ENCODE results near the gene LPIN2.

The LPIN2 gene

GRCh38 chr18:2978208-2978607 is 34.7 kb downstream of the LPIN2 start:
- peak overlapping the region; percentile 5 to 24 for H3K4me3 ChIP-seq
- intact Hi-C loops (cut with DNase I; ENCODE audit: low total_unique reads): no loop called here

GRCh38 chr18:2976218-2977132 is 36.5 kb downstream of the LPIN2 start:
- intact Hi-C loops (cut with DNase I; ENCODE audit: low total_unique reads): no loop called here
- Histone ChIP-seq H3K4me3 (no peak overlapping the region), H3K36me3 (no peaks in the 10 kb centered on the region), H3K9me3 (no peaks in the 10 kb centered on the region), H3K4me1 (peaks cover 0 to 100% (median 41%) of the 10 kb centered on the region in 4 donors), H3K27ac (peak overlapping the region; percentile 81 to 85), H3K27me3 (no peaks in the 10 kb centered on the region)
- TF ChIP-seq CTCF (IDR thresholded peaks at IDR 0.05): no peak
- DNase-seq: no peak

More at GRCh38 chr18:2978208-2978607, 34.7 kb downstream of the LPIN2 start:
- Histone ChIP-seq H3K27me3 (no peaks in the 10 kb centered on the region), H3K36me3 (no peaks in the 10 kb centered on the region), H3K4me1 (peaks cover 0 to 100% (median 49%) of the 10 kb centered on the region in 4 donors), H3K9me3 (no peaks in the 10 kb centered on the region), H3K27ac (peak overlapping the region; percentile 81 to 85)
- peak in 1 of 2 experiments; percentile 7 for TF ChIP-seq CTCF (IDR thresholded peaks at IDR 0.05)
- no peak for DNase-seq

GRCh38 chr18:2974731-2975130 is 38.2 kb downstream of the LPIN2 start:
- H3K4me1 ChIP-seq: peaks cover 0 to 100% (median 35%) of the 10 kb centered on the region in 4 donors
- no peaks in the 10 kb centered on the region for H3K9me3 ChIP-seq
- no peak for DNase-seq
- no peak overlapping the region for H3K27ac ChIP-seq
- H3K36me3 ChIP-seq: no peaks in the 10 kb centered on the region
- no peak for TF ChIP-seq CTCF (IDR thresholded peaks at IDR 0.05)
- H3K27me3 ChIP-seq: no peaks in the 10 kb centered on the region
- H3K4me3 ChIP-seq: no peak overlapping the region
- intact Hi-C loops (cut with DNase I; ENCODE audit: low total_unique reads): no loop called here

- Histone ChIP-seq H3K9me3 (no peaks in the 10 kb centered on the region), H3K4me3 (peak overlapping the region; percentile 27 to 29), H3K36me3 (no peaks in the 10 kb centered on the region), H3K4me1 (peaks cover 0 to 96% (median 18%) of the 10 kb centered on the region in 4 donors), H3K27me3 (no peaks in the 10 kb centered on the region), H3K27ac (peak overlapping the region; percentile 63 to 64)
- intact Hi-C loops (cut with DNase I; ENCODE audit: low total_unique reads): no loop called here
- peak in 1 of 2 experiments; percentile 14 for TF ChIP-seq CTCF (IDR thresholded peaks at IDR 0.05)
- DNase-seq: peak in 1 of 2 donors; percentile 66
Measured at GRCh38 chr18:2971741-2972552, 41.0 kb downstream of the LPIN2 start.

- TF ChIP-seq CTCF (IDR thresholded peaks at IDR 0.05): no peak
- H3K27me3 ChIP-seq: no peaks in the 10 kb centered on the region
- DNase-seq: no peak
- peak overlapping the region; percentile 58 to 63 for H3K27ac ChIP-seq
- no peaks in the 10 kb centered on the region for H3K9me3 ChIP-seq
- intact Hi-C loops (cut with DNase I; ENCODE audit: low total_unique reads): no loop called here
- H3K4me1 ChIP-seq: peaks cover 0 to 87% (median 18%) of the 10 kb centered on the region in 4 donors
- no peak overlapping the region for H3K4me3 ChIP-seq
- H3K36me3 ChIP-seq: no peaks in the 10 kb centered on the region
Measured at GRCh38 chr18:2970772-2971659, 41.9 kb downstream of the LPIN2 start.

Measured in tibial artery (tissue), 4 donors.